ENCODE measurements around the gene HDAC7. TPM values are rescaled to one million over a fixed set of nuclear protein-coding genes. Genes with fewer than 3 reads are reported as not detected.

The HDAC7 gene
- total RNA-seq, 4 donors from 2014 or later, result 58.3 to 105 (median 82.5) TPM

- Histone ChIP-seq H3K4me3 (no peak overlapping the region), H3K9me3 (no peaks in the 10 kb centered on the region), H3K27ac (replicated peaks in 1 of 4) (peak overlapping the region; percentile 75 to 84 (median 80)), H3K36me3 (peaks cover 0 to 18% (median 17%) of the 10 kb centered on the region in 4 donors), H3K4me1 (peaks cover 65 to 78% (median 74%) of the 10 kb centered on the region in 4 donors), H3K27me3 (no peaks in the 10 kb centered on the region)
- intact Hi-C loops (cut with DNase I), result loop anchor here (5.0 kb wide), 2 partner anchors 35 to 60 kb away; no protein-coding TSS in a partner anchor
- WGBS, result 71% methylated on average over 1 of the region's 1 CpG
- no peak for DNase-seq (ENCODE audit: extremely low spot score)
- TF ChIP-seq POLR2AphosphoS5 (IDR thresholded peaks at IDR 0.05), result no peak
- no peak for TF ChIP-seq CTCF (IDR thresholded peaks at IDR 0.05)
- no peak for TF ChIP-seq EP300 (IDR thresholded peaks at IDR 0.05)
- no peak for TF ChIP-seq POLR2A (IDR thresholded peaks at IDR 0.05; ENCODE audit: low read depth)
Observed at GRCh38 chr12:47777151-47777550, 42.6 kb downstream of the HDAC7 start.

GRCh38 chr12:47776471-47777143 is 43.1 kb downstream of the HDAC7 start:
- no peak for DNase-seq (ENCODE audit: extremely low spot score)
- WGBS, result 69% methylated on average over 3 of the region's 5 CpGs
- intact Hi-C loops (cut with DNase I), result loop anchor here (5.0 kb wide), 2 partner anchors 34 to 59 kb away; no protein-coding TSS in a partner anchor

GRCh38 chr12:47775100-47775911 is 44.4 kb downstream of the HDAC7 start:
- no peaks in the 10 kb centered on the region for H3K9me3 ChIP-seq
- intact Hi-C loops (cut with DNase I), result loop anchor here (5.0 kb wide), 2 partner anchors 33 to 58 kb away; no protein-coding TSS in a partner anchor
- H3K27me3 ChIP-seq, result no peaks in the 10 kb centered on the region
- TF ChIP-seq POLR2A (IDR thresholded peaks at IDR 0.05; ENCODE audit: low read depth), result no peak
- no peak for TF ChIP-seq EP300 (IDR thresholded peaks at IDR 0.05)
- TF ChIP-seq POLR2AphosphoS5 (IDR thresholded peaks at IDR 0.05), result no peak
- peaks cover 65 to 83% (median 78%) of the 10 kb centered on the region in 4 donors for H3K4me1 ChIP-seq
- 67% methylated on average over 7 of the region's 10 CpGs for WGBS
- H3K27ac ChIP-seq (replicated peaks in 1 of 4), result peak overlapping the region; percentile 75 to 84 (median 80)
- H3K4me3 ChIP-seq, result peak overlapping the region in 1 of 4 donors; percentile 95
- peaks cover 0 to 3% (median 0%) of the 10 kb centered on the region in 4 donors for H3K36me3 ChIP-seq
- no peak for DNase-seq (ENCODE audit: extremely low spot score)

More at GRCh38 chr12:47776471-47777143, 43.1 kb downstream of the HDAC7 start:
- TF ChIP-seq EP300 (IDR thresholded peaks at IDR 0.05), result no peak
- TF ChIP-seq POLR2AphosphoS5 (IDR thresholded peaks at IDR 0.05), result peak in 1 of 2 donors; percentile 7
- Histone ChIP-seq H3K27ac (replicated peaks in 1 of 4) (peak overlapping the region; percentile 75 to 84 (median 80)), H3K27me3 (no peaks in the 10 kb centered on the region), H3K4me1 (peaks cover 65 to 77% (median 75%) of the 10 kb centered on the region in 4 donors), H3K9me3 (no peaks in the 10 kb centered on the region), H3K36me3 (peaks cover 0 to 12% (median 11%) of the 10 kb centered on the region in 4 donors), H3K4me3 (no peak overlapping the region)

- H3K36me3 ChIP-seq, result no peaks in the 10 kb centered on the region
- peak overlapping the region; percentile 75 to 84 (median 80) for H3K27ac ChIP-seq (replicated peaks in 1 of 4)
- H3K27me3 ChIP-seq, result no peaks in the 10 kb centered on the region
- 91% methylated on average over 7 of the region's 7 CpGs for WGBS
- no peaks in the 10 kb centered on the region for H3K9me3 ChIP-seq
- DNase-seq (ENCODE audit: extremely low spot score), result no peak
- peak overlapping the region in 1 of 4 donors; percentile 95 for H3K4me3 ChIP-seq
- intact Hi-C loops (cut with DNase I), result loop anchor here (5.0 kb wide), 2 partner anchors 32 to 57 kb away; no protein-coding TSS in a partner anchor
- H3K4me1 ChIP-seq, result peaks cover 64 to 83% (median 77%) of the 10 kb centered on the region in 4 donors
- TF ChIP-seq POLR2AphosphoS5 (IDR thresholded peaks at IDR 0.05) (no peak), POLR2A (IDR thresholded peaks at IDR 0.05; ENCODE audit: low read depth) (no peak), EP300 (IDR thresholded peaks at IDR 0.05) (no peak), CTCF (IDR thresholded peaks at IDR 0.05) (no peak)
Observed at GRCh38 chr12:47774663-47775062, 45.0 kb downstream of the HDAC7 start.

GRCh38 chr12:47773858-47774580 is 45.7 kb downstream of the HDAC7 start:
- no peak for DNase-seq (ENCODE audit: extremely low spot score)
- WGBS, result 51% methylated on average over 14 of the region's 14 CpGs
- peak overlapping the region; percentile 84 to 94 (median 90) for H3K27ac ChIP-seq (replicated peaks in 1 of 4)

More at GRCh38 chr12:47773858-47774580, 45.7 kb downstream of the HDAC7 start:
- H3K4me3 ChIP-seq, result peak overlapping the region; percentile 82 to 97 (median 96)
- intact Hi-C loops (cut with DNase I), result no loop called here
- TF ChIP-seq EP300 (IDR thresholded peaks at IDR 0.05) (no peak), CTCF (IDR thresholded peaks at IDR 0.05) (no peak), POLR2AphosphoS5 (IDR thresholded peaks at IDR 0.05) (no peak), POLR2A (IDR thresholded peaks at IDR 0.05; ENCODE audit: low read depth) (no peak)
- H3K36me3 ChIP-seq, result no peaks in the 10 kb centered on the region
- H3K9me3 ChIP-seq, result no peaks in the 10 kb centered on the region
- H3K27me3 ChIP-seq, result no peaks in the 10 kb centered on the region
- H3K4me1 ChIP-seq, result peaks cover 58 to 77% (median 71%) of the 10 kb centered on the region in 4 donors

All from esophagus muscularis mucosa (tissue), 4 donors.